ENCODE results near the gene CLNS1A.
A peak's percentile ranks its signal among the peaks of the same experiment; 100 is the strongest.
"Not testable (repeated sequence)": the region's sequence is repeated elsewhere in the genome, so short reads cannot be mapped to it uniquely, and the experiment has no call there.

CLNS1A gene, protein sequence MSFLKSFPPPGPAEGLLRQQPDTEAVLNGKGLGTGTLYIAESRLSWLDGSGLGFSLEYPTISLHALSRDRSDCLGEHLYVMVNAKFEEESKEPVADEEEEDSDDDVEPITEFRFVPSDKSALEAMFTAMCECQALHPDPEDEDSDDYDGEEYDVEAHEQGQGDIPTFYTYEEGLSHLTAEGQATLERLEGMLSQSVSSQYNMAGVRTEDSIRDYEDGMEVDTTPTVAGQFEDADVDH

DNA sequence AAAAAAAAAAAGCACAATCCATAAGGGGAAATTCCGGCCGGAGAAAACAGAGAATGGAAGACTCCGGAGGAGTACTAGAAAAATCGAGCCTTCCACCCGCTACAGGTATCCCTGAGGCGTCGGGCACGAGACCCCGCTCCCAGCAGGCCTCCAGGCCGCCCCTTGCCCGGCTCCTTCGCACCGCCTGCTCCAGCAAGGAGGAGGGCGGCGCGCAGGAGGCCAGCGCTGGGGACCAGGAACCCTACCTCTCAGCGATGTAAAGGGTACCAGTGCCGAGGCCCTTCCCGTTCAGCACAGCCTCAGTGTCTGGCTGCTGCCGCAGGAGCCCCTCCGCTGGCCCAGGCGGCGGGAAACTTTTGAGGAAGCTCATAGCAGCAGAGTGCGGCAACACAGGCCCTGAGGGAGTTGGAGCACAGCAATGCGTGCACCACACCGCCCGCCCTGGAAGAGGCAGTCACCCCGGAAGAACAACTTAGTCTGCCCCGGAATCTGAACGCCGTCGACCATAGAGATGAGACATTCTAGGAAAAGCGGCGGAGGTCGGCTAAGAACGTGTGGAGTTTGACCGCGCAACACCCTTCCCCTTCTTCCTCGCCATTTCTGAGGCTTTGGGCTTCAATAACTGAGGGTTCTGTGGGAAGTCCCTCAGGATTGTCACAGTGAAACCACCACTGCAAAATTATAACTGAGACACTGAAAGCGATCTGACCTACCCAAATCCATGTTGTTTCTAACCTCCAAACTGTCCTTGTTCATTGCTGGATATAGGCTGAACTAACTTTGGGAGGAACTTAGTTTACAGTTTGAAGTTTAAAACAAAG, at the start of gene CLNS1A:
Gene CLNS1A, minus strand, starts transcription at position 450 of the 821 bp plus-strand sequence. Its CDS starts 80 bp downstream, at position 370.
- peak; percentile 77 for DNase-seq (ENCODE audit: low read depth)

DNA sequence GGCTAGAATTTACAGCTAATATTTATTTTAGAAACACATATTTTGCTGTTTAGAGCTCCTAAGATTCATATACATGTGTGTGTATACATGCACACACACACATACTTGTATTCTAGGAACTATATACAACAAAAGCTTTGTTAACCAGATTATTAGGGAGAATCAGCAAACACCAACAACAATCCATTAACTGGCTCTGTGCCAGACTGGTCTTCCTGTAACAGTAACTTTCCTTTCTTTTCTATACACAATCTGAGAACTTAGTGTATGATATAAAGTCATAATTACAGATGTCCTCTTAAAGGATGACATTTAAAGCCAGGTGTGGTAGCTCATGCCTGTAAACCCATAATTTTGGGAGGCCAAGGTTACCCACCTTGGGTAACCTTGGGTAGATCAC, 49.5 kb upstream of the CLNS1A start:
- DNase-seq (ENCODE audit: low read depth): no peak

DNA sequence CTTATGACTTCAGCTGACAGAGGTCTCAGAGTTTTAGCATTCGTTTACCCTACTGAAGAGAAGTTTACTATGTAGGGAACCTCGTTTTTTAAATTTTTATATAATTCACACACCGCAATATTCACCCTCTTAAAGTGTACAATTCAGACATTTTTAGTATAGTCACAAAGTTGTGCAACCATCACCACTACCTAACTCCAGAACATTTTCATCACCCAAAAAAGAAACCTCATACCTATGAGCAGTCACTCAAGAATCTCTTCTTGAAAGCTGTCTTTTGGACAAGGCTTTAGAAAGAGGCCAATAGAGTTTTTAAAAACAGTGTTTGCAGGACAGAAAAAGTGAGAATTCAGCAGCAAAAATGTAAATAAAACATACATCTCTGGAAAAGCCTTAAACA, 39.5 kb upstream of the CLNS1A start:
- DNase-seq (ENCODE audit: low read depth): no peak

DNA sequence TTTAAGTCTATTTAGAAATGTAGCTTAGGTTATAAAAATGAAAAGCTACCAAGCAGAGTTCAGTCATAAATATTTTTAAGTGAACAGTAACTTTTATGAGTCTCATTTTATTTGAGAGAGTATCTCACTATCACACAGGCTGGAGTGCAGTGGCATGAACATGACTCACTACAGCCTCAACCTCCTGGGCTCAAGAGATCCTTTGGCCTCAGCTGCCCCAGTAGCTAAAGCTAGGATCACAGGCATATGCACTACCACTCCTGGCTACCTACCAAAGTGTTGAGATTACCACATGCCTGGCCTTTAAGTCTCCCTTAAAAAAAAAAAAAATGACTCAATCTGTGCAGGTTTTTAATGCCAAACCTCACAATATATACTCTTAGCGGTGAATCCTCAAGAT, 34.7 kb upstream of the CLNS1A start:
- DNase-seq (ENCODE audit: low read depth): no peak

DNA sequence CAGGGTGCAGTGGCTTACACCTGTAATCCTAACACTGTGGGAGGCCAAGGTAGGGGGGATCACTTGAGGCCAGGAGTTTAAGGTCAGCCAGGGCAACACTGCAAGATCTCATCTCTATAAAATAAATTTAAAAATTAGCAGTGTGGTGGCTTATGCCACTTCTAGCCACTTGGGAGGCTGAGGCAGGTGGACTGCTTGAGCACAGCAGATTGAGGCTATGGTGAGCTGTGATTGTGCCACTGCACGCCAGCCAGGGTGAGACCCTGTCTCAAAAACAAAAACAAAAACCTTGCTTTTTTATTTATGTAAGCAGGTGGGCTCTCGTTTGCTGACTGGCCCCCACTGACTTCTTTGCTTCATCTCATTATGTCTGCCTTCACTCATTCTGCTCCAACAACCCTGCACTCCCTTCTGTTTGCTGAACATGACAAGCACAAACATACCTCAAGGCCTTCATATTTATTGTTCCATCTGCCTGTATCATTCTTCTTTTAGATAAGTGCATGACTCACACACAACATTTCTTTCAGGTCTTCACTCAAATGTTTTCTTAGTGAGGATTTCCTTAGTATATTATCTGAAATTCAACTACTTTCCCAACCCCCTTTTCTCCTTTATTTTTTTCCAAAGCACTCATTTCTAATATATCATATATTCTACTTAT, 32.4 kb upstream of the CLNS1A start:
- no peak for DNase-seq (ENCODE audit: low read depth)

DNA sequence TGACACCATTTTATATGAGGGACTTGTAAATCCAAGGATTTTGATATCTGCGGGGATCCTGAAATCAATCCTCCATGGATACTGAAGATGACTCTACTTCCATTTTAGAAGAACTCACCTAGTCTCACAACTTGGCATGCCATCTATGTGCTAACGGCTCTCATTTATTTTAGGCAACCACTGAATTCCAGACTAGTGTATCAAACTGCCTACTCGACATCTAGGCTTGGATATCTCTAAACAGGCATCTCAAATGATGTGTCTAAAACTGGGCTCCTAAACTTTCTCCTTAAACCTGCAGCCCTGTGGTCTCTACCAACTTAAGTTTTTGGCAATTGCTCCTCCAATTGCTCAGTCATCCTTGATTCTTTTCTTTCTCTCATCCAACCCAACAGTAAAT, 31.2 kb upstream of the CLNS1A start:
- no peak for DNase-seq (ENCODE audit: low read depth)

DNA sequence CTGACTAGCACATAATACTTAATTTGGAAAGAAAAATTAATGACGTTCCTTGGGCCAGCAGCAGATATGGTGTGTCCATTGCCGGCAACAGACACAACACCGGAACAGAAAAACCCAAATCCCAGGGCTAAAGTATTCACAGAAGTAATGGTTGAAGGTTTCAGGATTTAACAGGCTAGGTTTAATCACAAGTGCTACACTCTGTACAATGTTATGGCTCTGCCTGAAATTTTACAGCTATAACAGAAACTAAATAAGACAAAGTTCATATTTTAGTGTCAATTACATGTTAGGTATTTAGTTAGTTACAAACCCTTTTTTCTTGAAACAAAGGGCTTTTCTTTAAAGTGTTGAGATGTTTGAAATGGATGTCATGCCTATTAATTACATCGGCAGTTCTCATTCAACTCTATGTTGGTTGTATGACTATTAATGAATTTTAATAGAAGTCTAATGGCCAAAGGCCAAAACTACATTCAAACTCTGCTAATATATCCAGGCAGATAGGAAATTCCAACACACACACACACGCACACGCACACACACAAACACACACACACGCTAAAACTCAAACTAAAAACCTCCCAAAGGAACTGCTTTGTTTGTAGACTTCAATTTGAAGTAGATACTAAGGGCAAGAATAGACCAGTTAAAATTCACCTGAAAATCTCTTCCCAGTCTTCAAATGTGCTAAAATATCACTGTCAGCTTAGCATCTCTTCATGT, 27.8 kb upstream of the CLNS1A start:
- DNase-seq (ENCODE audit: low read depth): no peak

DNA sequence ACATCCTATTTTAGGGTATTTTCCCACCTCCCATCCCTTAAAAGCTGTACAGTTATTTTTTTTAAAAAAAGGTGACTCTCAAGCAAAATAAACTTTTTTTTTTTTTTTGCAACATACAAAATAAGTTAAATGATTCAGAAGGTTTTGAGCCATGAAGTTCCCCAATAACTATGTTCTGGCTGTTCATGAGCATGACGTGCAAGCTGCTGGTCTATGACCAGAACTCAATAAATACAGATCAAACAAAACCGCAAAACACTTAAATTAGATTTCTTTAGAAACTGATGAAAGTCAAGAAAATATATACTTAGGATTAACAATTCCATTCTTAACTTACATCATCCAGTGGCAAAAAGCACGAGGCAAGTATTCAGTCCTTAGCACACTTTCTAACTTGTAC, 24.1 kb upstream of the CLNS1A start:
- no peak for DNase-seq (ENCODE audit: low read depth)

DNA sequence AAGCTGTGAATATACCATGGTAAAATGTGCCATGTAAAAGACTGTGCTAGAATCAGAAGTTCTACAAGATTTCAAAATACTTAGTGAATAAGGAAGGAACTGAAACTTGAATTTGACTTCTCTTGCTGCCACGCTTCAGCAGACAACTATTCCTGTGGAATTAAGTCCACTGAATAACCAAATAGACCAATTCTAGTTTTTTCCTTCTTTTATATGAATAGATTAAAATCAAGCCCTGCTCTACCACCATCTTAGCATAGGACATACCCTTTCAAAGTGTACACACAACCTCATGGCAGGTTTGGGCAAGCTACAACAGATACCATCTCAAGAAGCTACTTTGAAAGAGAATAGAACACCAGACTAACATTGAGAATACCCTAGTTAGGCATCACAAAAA, 23.4 kb upstream of the CLNS1A start:
- no peak for DNase-seq (ENCODE audit: low read depth)

DNA sequence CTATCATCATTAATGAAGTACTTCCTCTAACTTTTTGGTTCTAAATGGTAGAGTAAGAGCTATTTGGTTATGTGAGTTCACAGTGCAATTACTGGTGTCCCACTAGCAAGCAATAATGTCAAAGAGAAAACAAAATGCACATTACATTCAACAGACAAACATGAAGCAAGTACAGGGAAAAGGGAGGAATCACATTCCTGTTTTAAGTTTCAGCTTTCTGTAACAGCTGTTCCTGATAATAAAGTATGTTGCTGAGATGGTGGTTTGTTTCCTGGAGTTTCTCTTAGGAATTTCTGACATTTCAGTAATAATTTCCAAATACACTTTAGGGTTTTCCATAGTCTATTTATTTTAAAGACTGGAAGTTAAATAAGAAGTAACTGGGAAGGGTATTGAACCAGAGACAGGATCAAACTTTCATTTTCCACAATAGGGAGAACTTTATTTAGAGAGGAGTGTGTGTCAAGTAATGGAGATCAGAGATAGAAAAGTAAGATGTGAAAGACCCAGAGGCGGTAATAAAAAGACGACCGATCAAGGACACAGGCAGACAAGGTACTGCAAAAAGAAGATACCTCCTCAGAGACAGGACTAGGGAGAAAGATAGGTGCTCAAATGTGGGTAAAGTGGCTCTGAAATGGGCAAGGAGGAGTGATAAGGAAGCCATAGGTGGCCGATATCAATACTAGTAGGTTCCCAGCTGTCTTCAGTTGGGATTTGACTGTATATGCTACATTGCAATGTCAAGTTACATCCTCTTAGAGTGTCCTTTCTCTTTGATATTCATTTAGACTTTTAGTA, 20.8 kb upstream of the CLNS1A start:
- DNase-seq (ENCODE audit: low read depth): no peak

DNA sequence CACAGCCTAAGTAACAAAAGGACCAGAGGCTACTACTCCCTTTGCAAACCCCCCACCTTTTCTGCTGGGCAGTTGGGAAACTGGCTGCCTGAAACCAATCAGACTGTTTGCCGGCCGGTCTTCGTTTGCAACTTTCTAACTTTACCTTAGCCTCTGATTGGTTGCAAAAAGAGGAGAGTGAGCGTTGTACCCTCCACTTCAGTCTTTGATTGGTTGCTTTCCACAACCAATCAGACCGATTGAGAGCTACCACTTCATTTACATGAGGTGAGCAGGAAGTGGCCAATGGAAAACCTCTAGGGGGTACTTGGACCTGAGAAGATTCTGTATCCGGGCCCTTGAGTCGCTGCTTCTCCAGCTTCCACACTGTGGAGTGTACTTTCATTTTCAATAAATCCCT, 18.8 kb upstream of the CLNS1A start:
- no peak for DNase-seq (ENCODE audit: low read depth)

DNA sequence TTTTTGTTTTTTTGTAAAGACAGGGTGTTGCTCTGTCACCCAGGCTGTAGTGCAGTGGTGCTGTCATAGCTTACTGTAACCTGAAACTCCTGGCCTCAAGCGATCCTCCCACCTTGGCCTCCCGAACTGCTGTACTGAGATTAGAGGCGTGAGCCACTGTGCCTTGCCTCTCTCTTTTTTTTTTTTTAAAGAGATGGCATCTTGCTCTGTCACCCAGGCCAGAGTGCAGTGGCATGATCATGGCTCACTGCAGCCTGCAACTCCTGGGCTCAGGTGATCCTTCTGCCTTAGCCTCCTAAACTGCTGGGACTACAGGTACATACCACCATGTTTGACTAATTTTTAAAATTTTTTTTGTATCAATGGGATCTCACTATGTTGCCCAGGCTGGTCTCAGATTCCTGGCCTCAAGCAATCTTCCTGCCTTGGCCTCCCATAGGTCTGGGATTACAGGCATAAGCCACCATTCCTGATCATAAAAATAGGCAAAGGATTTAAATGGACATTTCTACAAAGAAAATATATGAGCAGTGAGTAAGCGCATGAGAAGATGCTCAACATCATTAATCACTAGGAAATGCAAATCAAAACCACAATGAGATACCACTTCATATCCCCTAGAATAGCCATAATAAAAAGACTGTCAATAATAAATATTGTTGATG, 17.3 kb upstream of the CLNS1A start:
- no peak for DNase-seq (ENCODE audit: low read depth)

DNA sequence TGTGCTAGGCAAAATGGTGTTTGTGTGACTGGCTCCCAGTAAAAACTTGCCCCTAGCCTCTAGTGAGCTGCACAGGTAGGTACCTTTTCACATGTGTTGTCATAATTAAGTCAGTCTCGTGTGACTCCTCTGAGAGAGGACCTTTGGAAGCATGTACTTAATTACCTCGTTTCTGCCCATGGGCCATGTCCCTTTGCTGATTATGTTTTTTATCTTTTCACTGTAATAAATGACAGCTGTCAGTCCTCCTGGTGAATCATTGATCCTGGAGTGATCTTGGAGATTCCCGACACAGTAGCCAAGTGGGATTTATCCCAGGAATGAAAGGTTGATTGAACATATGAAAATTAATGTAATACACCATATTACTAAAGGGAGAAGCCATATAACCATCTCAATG, 12.5 kb upstream of the CLNS1A start:
- DNase-seq (ENCODE audit: low read depth): no peak

DNA sequence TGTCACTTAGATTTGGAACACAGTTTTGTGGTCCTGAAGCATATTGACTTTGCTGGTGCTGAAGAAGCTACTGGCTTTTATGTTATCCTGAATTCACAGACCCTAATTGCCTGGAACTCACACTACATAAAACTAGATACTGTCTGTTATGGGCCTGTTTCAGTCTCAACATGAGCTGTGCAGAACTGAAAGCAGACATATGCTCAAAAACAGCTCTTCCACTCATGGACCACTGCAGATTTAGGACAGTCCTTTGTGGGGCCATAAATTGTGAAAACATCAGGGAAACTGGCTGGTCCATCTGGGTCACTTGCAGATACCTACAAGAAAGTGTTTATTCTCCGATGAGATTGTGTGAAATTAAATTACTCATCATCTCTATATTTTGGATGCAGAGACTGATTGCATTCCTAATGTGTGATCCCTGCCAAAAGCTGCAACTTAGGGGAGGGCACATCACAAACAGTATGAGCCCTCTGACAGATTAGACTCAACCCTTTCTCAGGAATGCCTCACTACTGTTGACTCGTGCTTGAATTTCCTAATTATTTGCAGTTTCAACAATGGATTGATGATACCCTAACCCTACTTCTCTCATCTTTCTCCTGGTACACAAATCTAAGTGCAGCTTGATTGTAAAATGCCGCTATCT, 10.2 kb upstream of the CLNS1A start:
- no peak for DNase-seq (ENCODE audit: low read depth)

DNA sequence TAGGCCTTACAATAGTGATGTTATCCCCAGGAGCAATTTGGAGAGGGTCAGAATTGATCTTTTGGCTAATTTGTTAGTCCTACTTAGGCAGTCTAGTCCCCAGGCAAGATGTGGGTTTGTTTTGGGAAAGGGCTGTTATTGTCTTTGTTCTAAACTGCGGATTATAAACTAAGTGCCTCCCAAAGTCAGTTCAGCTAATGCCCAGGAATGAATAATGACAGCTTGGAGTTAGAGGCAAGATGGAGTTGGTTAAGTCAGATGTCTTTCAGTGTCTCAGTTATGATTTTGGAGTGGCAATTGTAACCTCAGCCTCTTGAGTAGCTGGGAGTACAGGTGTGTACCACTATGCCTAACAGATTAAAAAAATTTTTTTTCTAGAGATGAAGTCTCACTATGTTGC, 7.3 kb upstream of the CLNS1A start:
- DNase-seq (ENCODE audit: low read depth): no peak

DNA sequence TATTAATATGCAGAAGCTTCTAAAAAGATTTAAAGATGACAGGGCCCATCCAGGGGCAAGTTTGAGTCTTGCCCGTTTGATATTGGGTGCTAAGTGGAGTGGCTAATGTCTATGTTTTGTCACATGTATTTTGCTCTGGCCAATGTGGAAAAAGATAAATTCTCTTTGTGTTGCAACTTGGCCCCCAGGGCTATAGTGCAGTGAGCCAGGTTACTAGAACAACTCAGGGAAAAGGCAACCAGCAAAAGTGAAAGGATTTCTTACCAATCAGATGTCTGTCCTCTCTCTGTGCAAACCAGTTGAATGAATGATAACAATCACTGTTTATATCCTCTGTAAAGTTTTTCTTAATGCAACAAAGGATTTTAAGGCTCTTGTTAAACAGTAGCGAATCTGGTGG, 4.6 kb upstream of the CLNS1A start:
- no peak for DNase-seq (ENCODE audit: low read depth)

DNA sequence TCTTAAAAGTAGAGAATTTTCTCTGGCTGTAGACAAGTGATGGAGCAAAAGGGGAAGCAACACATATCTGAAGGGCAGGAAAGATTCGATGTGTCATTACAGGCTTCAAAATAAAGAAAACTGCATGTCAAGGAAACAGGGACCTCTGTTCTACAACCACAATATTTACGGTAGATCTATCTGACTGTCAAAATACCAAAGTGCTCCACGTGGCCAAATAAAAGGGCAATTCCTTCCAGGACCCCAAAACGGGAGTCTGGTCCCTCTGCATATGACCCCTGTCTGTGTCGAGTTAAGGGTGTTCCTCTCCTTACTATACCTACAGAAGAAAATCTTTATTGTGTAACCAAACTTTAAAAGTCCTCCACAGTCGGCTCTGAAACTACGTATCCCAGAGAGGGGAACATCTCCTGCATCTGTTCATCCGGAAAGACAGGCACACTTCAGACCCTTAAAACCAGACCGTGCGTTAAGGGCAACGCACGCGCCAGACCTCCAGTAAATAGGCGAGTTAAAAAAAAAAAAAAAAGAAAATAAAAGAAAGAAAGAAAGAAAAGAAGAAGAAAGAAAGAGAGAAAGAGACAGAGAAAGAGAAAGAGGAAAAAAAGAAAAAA, 756 bp downstream of the CLNS1A start:
- DNase-seq (ENCODE audit: low read depth): no peak

DNA sequence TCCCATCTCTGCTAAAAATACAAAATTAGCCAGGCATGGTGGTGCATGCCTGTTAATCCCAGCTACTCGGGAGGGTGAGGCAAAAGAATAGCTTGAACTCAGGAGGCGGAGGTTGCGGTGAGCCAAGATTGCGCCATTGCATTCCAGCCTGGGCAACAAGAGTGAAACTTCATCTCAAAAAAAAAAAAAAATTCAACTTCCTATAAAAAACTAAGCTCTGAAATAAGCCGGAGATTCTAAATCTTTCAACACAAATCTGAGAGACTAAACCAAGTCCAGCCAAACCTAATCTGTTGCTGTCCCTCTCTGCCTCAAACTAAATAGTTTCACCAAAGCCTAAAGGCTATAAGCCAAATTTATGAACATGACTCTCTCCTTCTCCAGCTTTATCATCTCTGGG, 3.7 kb downstream of the CLNS1A start:
- DNase-seq (ENCODE audit: low read depth): not testable (repeated sequence)

DNA sequence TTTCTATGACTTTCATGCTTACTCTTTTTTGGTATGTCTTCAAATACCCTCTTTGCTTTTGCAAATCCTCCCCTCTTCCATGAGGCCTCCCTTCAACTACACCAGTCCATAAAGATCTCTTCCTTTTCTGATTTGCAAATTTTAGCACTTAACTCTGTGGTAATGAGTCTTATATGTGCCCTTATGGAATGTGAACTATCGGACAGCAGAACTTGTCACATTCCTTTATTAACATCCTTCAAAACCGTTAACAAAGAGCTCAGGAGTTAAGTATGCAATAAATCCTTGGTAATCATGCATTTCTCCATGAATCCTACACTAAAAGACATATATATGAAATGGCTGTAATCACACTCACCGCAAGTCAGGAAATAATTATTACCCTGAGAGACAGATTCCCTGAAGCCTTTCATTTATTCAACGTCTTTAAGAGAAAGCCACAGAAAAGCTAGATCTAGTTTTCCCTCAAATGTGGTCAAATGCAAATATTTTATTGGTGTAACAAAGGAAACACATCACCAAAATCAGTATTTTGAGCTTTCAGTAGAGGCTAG, 7.4 kb downstream of the CLNS1A start:
- DNase-seq (ENCODE audit: low read depth): no peak
